Measurements from ENCODE around the gene TRIM63. TPM values are rescaled to one million over a fixed set of nuclear protein-coding genes. Genes with fewer than 3 reads are reported as not detected.

TRIM63 gene
- total and polyA plus RNA-seq, 2 of the 13 experiments (the other 11 are each of a cell fraction or from before 2014, with no cell fraction given): not detected

DNA sequence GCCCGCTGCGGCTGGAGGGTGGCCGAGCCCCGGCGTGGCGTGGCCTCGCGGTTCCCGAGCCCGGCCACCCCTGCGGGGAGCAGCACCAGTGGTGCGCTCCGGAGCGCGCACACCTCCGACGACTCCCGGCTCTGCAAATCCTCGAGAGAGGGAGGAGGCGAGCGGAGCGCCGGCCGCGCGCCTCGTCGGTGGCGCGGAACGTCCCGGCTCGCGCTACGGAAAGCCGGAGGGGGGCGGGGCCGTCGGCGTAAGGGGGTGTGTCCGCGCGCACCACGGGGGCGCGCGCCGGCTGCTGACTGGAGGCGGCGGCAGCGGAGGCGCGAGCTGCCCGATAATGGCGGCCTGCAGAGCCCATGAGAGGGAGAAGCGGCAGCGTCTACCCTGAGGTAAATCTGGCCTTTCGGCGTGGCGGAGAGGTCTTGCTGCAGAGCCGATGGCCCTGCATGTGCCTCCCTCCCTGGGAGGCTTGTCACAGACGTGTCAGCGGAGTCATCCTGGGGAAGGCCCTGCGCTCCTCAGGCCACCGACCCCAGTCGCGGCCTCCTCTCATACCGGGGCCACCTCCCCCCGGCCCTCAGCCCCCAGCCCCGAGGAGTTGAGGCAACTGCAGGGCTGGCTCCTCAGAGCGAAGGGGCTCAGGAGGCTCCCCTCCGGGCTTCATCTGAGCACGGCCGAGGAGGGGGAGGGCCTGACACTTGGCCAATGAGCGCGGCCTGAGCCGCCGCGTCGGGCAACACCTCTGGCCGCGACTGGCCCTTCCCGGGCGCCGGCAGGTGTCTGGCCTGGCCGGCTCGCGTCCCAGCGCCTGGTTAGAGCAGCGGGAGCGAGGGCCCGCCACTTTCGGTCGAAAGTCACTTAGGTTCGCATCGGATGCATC, 44.3 kb upstream of the TRIM63 start, which contains the start of gene PDIK1L (continued):
- TF ChIP-seq ARNTL (CRISPR knock-in tag; IDR thresholded peaks at IDR 0.05): peak; percentile 50; the same call in 1 of the 2 replicates
- peak; percentile 91 for TF ChIP-seq PHF8 (CRISPR knock-in tag; IDR thresholded peaks at IDR 0.05)
- TF ChIP-seq BRF2 (CRISPR knock-in tag; IDR thresholded peaks at IDR 0.05): no peak
- peak; percentile 71; the same call in 1 of the 2 replicates for TF ChIP-seq ZNF547 (CRISPR knock-in tag; IDR thresholded peaks at IDR 0.05)
- peak; percentile 19; the same call in 1 of the 2 replicates for TF ChIP-seq ZSCAN9 (CRISPR knock-in tag; IDR thresholded peaks at IDR 0.05; ENCODE audit: borderline replicate concordance)
- TF ChIP-seq ZBTB10 (CRISPR knock-in tag; IDR thresholded peaks at IDR 0.05; ENCODE audit: borderline replicate concordance): peak; percentile 3; the same call in 1 of the 2 replicates
- TF ChIP-seq ZEB1 (IDR thresholded peaks at IDR 0.05; ENCODE audit: insufficient replicate concordance, low read depth): peak; percentile 64
- TF ChIP-seq HMGXB3 (CRISPR knock-in tag; IDR thresholded peaks at IDR 0.05; ENCODE audit: borderline replicate concordance): peak; percentile 95
- peak; percentile 41 for TF ChIP-seq ZMAT3 (CRISPR knock-in tag; conservative IDR thresholded peaks at IDR 0.05)
- TF ChIP-seq, protein P1, sequence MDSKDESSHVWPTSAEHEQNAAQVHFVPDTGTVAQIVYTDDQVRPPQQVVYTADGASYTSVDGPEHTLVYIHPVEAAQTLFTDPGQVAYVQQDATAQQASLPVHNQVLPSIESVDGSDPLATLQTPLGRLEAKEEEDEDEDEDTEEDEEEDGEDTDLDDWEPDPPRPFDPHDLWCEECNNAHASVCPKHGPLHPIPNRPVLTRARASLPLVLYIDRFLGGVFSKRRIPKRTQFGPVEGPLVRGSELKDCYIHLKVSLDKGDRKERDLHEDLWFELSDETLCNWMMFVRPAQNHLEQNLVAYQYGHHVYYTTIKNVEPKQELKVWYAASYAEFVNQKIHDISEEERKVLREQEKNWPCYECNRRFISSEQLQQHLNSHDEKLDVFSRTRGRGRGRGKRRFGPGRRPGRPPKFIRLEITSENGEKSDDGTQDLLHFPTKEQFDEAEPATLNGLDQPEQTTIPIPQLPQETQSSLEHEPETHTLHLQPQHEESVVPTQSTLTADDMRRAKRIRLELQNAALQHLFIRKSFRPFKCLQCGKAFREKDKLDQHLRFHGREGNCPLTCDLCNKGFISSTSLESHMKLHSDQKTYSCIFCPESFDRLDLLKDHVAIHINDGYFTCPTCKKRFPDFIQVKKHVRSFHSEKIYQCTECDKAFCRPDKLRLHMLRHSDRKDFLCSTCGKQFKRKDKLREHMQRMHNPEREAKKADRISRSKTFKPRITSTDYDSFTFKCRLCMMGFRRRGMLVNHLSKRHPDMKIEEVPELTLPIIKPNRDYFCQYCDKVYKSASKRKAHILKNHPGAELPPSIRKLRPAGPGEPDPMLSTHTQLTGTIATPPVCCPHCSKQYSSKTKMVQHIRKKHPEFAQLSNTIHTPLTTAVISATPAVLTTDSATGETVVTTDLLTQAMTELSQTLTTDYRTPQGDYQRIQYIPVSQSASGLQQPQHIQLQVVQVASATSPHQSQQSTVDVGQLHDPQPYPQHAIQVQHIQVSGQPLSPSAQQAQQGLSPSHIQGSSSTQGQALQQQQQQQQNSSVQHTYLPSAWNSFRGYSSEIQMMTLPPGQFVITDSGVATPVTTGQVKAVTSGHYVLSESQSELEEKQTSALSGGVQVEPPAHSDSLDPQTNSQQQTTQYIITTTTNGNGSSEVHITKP (CRISPR knock-in tag; IDR thresholded peaks at IDR 0.05; ENCODE audit: low read depth): peak; percentile 85
- 0 out of 2 replicates have a peak, but pooled peaks have one; percentile 66 for TF ChIP-seq ZNF224 (CRISPR knock-in tag; IDR thresholded peaks at IDR 0.05)
- TF ChIP-seq FOXO1 (CRISPR knock-in tag; IDR thresholded peaks at IDR 0.05): peak; percentile 41
- TF ChIP-seq THAP11 (CRISPR knock-in tag; IDR thresholded peaks at IDR 0.05): peak; percentile 71
- TF ChIP-seq, protein P2, sequence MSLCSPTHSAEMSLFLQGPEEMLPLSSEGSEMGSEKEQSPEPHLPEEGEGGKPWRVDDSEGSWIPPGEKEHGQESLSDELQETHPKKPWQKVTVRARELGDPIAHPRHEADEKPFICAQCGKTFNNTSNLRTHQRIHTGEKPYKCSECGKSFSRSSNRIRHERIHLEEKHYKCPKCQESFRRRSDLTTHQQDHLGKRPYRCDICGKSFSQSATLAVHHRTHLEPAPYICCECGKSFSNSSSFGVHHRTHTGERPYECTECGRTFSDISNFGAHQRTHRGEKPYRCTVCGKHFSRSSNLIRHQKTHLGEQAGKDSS (CRISPR knock-in tag; IDR thresholded peaks at IDR 0.05; ENCODE audit: borderline replicate concordance, low read depth): peak; percentile 48; the same call in 1 of the 2 replicates
- 0 out of 2 replicates have a peak, but pooled peaks have one; percentile 43 for TF ChIP-seq RXRA (CRISPR knock-in tag; IDR thresholded peaks at IDR 0.05)
